ENCODE results near the gene GREB1.

Gene GREB1

DNA sequence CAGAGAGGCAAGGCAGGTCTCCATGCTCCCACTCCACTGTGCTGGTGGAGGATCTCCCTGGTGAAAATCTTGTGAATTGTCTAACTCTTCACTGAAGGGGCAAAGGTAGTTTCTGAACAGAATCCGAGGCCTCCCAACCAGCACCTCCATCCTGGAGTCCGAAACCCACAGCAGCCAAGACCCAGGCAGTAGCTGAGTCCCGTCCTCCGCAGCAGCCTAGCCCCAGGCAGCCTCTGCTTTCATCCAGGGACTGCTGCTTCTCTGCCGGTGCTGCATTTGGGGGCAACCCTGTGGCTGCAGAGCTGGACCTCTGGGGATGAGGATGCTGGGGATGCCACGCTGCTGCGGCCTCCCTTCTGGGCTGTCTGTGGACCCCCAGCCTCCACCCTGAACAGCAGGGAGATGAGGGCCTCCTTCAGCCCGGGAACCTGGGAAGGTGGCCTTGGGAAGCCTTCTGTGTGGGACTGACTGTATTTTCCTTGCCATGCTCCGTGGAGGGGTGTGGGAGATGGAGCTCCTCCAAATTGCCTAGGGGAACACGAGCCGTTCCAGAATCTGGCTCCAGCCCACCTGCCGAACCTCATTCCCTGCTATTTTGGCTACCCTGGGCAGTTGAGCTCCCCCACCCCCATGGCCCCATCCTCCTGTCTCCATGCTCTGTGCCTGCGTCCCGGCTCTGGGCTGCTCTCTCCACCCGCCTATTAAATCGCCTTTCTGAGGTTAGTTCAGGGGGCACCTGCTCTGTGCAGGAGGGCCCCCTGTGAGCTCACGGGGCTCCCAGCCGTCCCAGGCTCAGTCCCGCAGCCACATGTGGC is 48.2 kb downstream of the GREB1 start:
- no peak for DNase-seq

DNA sequence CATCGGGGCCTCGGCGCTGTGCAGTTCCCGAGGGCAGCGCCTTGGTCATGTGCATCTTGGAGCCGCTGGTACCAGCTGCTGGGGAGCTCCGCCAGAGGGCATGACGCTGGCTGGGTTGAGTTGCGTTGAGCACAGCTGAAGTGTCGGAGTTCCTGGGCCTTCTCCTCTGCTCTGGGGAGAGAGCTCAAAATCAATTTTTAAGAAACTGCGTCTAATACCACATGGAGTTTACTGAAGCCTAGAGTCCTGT is 48.7 kb downstream of the GREB1 start:
- no peak for DNase-seq

DNA sequence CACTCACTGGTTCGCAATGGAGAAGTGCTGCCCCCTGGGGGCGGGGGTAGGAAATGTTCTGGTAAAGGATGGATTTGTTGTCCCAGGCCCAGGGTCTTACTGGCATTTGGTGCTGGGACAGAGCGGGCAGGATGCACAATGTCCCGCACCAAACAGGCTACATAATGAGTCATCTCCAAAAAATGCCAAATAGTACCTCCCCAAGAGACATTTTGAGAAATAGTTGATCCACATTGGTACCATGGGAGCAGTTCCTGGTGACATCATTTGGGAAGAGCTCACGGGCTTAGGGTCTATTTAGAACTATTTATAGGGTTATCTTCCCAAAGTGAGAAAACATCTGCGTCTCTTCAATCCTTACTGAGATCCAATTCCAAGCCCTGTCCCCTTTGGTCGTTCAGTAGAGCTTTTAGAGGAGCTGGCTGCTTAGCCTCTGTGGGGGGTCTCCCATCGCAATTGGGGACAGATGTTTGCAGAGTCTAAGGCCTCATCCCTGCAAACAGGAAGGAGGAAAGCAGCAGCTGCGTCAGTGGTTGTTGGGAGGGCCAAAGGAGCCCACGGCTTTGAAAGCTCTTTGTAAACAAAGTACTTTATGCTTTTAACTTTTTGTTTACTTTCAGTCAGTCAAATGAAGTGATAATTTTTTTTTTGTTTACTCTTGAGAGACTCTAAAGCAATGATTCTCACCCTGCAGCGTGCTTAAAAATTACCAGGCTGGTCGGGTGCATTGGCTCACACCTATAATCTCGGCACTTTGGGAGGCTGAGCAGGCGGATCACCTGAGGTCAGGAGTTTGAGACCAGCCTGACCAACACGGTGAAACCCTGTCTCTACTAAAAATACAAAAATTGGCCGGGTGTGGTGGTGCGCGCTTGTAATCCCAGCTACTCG is 49.3 kb downstream of the GREB1 start:
- peak; percentile 62 to 85 for DNase-seq

DNA sequence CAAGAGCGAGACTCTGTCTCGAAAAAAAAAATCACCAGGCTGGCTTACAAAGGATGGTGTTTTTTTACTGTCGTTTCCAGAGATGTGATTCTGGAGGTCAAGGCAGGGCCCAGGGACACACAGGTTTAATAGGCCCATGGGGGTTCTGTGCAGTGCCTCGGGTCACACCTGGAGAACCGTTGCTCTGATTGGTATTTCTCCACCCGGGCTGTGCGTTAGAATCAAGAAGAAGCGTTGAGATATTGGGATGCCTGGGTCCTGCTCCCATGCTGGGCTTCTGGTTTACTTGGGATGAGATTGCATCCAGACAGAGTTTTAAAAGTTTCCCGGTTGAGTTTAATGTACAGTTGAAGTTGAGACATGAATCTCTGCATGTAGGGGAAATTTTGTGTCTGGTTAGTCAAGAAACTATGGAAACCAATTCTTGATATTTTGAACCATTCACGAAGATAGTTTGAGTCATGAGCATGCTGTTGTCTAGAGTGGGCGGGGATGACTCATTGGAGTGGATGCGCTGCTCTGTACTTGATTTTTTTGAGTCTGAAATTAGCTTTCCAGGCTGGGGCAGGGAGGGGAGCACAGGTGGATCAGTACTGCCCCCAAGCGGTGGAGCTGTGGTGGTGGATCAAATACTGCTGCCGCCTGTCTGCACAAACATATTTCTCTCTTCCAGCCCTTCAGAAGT is 50.1 kb downstream of the GREB1 start:
- DNase-seq, result peak; percentile 88 to 92

DNA sequence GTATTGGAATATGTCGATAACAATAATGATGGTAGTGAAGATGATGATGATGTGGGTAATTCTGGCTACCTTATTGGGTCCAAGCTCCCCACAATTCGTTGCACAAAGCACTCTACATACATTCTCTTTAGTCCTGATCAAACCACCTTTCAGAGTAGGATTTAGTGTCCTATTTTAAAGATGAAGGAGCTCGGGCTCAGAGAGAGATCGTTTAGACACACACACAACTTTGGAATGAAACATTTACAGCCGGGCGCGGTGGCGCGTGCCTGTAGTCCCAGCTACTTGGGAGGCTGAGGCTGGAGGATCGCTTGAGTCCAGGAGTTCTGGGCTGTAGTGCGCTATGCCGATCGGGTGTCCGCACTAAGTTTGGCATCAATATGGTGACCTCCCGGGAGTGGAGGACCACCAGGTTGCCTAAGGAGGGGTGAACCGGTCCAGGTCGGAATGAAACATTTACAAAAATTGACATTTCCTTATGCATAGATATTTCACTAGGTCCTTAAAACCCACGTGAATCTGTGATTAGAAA is 50.7 kb downstream of the GREB1 start:
- DNase-seq, result no peak

DNA sequence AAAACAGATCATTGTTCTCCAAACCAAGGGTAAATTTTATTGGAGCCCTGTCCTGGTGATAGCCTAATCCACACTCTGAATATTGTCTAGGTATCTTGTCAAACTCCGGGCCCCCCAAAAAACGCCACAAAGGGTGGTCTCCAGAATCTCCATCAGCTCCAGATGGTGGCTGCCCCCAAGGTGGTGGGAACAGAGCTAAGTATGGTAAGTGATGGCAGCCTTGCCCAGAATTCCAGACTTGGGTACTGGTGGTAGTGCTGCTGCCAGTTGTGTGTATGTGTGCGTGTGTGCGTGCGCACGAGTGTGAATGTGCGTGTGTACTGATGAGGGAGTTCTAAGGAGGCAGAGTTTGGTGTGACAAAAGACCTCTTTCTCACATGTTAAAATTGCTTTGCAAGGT is 51.2 kb downstream of the GREB1 start:
- no peak for DNase-seq

DNA sequence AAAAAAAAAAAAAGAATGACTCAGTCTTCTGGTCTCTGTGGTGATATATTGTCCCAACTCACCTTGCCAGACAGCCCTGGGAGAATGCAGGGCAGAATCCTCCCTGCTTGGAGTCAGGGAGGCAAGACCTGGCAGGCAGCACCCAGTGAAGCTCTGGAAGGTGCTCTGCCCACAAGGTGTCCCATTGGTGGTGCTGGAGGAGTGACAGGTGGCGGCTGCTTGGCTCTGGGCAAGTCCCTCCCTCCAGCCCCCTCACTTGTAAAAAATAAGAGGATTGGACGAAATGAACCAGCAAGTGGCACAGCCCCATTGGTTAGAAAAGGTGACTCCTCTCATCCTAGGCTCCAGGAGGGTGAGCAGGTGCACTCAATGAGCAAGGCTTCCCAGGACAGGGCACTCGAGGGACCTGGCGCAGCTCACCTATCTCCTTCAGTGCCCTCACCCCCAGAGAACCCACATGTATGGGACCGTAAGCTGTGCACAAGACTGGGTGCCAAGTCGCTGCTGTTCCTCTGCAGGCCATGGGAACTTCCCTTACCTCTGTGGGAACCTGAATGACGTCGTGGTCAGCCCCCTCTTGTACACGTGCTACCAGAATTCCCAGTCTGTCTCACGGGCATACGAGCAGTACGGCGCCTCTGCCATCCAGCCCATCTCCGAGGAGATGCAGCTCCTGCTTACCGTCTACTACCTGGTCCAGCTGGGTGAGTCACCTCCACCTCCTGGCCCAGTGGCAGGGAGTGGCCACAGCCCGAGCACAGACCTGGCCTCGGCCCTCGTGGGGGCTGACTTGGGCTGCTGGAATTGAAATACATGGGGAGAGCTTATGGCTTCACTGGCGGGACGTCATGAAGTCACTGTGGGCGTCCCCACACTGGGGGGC is 54.6 kb downstream of the GREB1 start:
- no peak for DNase-seq

DNA sequence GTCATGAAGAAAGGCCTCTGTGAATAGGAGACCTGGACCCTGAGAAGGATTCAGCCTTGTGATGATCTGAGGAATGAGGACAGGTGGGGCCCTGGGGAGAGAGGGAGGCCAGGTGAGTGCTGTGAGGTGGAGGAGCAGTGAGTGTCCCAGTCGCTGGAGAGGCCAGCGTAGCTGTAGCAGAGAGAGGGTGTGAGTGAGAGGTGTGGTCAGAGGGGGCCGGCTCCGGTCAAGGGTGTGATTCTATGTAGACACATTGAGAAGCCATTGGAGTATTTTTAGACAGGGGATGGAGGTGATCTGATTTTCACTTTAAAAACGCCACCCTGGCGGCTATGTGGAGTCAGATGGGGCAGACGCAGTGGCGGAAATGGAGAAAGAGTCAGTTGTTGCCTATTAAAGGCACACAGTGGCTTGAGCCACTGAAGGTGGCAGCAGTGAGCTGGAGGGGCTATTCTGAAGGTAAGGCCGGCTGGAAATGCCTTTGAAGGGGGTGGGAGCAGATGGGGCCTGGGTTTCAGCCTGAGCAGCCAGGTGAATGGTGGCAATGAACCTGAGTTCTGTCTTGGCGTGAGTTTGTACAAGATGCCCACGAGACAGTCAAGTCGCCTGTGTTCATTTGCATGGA is 55.6 kb downstream of the GREB1 start:
- DNase-seq, result no peak

DNA sequence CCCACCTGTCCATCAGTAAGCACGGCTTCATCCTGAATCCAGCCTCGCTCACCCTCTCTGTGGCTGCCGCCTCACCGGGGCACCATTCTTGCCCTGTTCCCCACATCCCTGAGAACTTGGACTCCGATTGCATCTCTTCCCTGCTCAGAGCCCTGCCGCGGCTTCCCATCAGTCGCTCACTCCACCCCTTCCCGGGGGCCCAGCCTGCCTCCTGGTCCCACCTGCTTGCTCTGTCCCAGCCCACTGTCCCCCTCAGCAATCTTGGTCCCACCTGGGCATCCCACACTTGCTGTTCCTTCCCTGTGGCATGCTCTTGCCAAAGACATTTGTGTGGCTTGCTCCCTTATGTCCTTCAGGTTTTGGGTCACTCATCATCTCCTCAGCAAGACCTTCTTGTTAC is 56.3 kb downstream of the GREB1 start:
- no peak for DNase-seq

DNA sequence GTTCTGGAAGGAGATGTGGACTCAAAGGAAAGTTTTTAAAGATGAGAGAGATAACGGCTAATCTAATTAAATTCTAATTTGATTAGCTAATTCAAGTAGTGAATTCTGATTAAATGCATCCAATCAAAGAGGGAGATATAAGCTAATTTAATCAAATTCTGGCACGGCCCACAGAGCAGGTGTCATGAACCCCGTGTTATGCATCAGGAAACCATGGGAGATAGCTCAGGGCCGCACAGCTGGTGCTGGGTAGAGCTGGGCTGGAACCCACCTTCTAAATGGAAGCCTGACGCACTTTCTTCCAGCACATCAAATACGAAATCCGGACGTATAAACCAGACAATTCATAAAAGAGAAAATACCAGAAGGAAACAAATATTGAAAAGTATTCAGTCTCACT is 57.2 kb downstream of the GREB1 start:
- no peak for DNase-seq

DNA sequence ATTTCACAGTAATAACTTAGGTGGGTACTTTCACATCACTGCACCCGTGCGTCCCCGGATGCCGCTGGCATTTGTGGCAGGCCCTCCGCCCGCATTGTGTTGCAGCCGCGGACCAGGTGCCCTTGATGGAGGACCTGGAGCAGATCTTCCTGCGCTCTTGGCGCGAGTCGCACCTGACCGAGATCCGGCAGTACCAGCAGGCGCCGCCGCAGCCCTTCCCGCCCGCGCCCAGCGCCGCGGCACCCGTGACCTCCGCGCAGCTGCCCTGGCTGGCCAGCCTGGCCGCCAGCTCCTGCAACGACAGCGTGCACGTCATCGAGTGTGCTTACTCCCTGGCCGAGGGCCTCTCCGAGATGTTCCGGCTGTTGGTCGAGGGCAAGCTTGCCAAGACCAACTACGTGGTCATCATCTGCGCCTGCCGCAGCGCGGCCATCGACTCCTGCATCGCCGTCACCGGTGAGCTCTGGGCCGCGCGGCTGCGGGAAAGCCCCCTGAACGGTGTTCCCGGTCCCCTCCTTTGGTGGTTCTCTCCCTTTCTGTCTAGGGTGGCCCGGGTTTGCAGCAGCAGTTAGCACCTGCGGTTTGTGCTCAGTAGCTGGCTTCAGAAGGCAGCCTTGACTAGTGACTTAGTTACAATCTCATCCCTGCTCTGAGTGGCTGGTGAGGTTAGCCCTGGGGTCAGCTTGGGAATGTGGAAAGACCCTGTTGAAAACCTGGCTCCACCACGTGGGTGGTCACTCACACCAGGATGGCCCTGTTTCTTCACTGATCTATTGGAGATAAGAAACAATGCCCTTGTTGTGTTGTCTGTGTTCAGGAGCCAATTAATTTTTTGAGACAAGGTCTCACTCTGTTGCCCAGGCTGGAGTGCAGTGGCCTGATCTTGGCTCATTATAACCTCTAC is 59.1 kb downstream of the GREB1 start:
- no peak for DNase-seq

DNA sequence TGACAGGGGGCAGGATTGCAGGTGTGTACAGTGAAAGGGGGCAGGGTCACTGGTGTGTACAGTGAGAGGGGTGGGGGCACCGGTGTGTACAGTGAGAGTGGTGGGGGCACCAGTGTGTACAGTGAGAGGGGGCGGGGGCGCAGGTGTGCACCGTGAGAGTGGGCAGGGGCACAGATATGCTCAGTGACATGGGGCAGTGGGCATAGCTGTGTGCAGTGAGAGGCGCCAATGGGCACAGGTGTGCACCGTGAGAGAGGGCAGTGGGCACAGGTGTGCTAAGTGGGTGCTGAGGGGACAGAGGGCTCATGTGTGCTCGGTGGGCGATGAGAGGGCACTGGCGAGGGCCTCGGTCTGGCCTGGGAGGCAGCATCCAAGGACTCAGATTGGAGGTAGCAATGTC is 63.0 kb downstream of the GREB1 start:
- DNase-seq, result no peak

DNA sequence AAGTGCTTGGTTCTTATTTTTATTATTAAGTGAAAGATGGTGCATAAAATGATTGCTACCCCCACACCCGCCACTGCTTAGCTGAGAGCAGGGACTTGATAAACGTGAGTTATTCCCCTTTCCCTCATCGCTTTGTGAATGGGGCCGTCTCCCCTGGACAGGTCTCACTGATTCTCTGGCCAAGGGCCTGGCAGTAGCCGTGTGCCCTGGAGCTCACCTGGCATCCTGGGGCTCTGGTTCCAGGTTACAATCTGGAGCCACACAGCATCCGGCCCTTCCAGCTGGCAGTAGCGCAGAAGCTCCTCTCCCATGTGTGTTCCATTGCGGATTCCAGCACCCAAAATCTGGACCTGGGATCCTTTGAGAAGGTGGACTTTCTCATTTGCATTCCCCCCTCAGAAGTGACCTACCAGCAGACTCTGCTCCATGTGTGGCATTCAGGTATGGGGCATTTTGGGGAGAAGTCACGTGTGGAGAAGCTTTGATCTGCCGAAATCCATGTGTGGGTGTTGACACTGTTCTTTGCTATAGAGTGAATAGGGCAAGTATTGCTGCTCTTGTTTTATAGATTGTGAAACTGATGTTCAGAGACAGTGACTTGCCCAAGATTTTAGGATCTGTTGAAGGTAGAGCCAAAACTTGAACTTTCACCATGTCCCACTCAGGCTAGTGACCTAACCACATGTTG is 63.8 kb downstream of the GREB1 start:
- DNase-seq, result no peak

DNA sequence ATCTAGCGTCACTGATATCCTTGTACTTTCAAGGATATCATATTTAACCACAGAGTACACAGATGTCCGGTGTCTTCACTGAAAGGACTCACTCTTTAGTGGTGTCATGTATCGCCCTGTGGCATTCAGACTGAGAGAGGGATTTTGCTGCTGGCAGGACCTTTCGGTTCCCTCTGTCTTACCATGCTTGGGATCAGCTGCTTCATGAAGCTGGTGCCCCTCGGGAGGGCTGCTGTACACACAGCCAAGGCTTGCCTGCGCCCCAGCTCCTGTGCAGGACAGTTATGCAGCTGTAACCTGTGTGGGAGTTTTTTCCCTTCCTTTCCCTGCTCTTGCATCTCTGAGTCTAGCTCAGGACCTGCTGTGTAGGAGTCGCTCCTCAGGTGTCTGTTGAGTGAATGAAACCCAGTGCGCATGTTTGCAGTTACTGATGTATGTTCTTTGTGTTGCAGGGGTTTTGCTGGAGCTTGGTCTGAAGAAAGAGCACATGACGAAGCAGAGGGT is 64.4 kb downstream of the GREB1 start:
- peak; percentile 1 to 4 for DNase-seq

DNA sequence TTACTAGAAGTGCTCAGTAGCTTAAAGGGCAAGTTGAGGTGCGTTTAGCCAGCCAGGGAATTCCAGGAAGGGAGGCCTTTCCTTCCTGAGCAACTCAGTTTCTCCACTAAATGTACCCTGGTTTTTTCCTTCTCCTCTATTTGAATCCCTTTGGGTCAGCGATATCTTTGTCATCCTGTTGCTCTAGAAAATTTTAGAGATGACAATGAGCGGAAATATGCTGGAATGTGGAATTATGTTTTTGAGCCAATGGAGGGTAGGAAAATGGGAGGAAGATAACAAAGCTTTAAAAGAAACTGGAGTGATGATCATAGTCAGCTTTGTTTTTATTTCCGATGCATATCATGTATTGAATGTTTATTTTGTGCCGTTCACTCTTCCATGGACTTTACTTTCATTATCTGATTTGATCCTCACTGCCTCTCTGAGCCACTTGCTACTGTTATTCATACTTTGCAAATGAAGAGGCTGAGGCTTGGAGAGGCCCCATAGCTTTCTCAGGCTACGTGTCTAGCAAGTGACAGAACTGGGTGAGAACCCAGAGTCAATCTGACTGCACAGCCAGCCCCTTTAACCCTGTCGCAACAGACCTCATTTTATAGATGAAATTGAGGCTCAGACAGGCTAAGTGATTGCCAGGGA is 68.8 kb downstream of the GREB1 start:
- DNase-seq, result no peak

DNA sequence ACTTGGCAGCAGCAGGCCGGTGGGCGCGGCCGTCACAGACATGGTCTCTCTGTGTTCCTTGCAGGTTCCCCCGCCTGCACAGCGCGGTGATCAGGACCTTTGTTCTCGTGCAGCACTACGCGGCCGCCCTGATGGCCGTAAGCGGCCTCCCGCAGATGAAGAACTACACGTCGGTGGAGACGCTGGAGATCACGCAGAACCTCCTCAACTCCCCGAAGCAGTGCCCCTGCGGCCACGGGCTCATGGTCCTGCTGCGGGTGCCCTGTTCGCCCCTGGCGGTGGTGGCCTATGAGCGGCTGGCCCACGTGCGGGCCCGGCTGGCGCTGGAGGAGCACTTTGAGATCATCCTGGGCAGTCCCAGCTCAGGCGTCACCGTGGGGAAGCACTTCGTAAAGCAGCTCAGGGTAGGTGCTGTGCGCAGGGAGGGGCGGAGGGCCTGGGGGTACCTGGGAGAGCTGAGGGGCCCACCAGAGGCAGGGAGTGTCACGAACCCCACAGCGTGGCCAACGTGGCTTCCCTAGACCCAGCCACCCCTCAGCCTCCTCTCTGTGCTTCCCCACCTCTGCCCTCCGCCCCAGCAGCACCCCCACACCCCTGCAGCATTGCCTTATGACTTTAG is 76.9 kb downstream of the GREB1 start:
- no peak for DNase-seq

DNA sequence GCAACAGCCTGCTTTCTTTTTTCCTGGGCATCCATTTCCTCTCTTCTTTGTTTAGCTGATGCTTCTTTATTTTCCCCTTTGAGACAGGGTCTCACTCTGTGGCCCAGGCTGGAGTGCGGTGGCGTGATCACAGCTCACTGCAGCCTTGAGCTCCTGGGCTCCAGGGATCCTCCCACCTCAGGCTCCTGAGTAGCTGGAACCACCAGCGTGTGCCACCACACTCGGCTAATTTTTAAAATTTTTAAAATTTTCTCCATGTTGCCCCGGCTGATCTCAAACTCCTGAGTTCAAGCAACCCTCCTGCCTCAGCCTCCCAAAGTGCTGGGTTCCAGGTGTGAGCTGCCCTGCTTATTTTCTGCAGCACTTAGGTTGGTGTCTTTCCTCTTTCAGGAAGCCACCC is 77.4 kb downstream of the GREB1 start:
- DNase-seq, result no peak

DNA sequence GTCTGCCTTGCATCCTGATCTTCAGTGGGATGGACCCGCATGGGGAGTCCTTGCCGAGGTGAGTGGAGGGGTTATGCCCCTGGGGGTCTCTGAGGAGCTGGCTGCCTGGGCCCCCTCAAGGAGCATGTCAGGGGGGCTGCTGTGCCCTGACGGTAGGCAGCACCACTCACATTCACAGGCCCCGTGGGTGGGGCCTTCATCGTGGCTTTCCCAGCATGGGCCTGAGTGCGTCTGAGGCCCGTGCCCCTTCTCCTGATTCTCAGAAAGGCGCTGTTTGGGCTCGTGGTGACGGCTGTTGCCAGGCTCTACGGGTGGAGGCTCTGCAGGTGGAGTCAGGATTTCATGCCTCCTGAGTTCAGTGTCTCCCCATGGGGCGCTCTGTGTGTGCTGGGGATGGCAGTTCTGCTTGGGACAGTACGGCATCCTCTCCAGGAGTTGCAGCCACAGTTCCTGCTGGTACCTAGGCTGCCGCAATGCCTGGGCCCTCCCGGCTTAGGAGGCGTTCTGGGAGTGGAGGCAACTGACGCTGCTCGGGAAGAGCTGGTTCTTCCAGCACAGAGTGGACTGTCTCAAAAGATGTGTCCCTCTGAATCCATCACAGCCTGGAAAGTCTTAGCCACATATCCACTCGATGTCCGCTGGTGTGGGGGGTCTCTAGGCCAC is 78.8 kb downstream of the GREB1 start:
- no peak for DNase-seq

DNA sequence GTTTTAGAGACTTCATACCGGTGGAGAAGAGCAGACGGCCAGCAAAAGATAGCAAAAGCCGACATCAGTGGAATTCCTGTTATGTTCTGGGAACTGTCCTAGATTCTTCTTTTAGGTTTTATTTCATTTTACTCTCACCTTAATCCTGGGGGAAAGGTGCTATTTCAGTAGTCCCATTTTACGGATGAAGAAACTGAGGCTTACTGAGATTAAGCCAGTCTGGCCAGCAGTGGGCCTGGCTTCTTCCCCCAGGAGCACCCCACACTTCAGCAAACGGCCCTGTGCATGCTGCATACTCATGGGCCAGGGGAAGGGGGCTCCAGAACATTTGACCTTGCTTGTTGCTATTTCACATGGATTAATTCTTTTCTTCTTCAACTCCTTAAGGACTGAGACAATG is 79.5 kb downstream of the GREB1 start:
- no peak for DNase-seq
